ENCODE results near the gene KRT13.

GRCh38 chr17:41484920-41485904, 20.2 kb downstream of the KRT13 start:
- TF ChIP-seq POLR2AphosphoS5 (IDR thresholded peaks at IDR 0.05) (no peak), CTCF (IDR thresholded peaks at IDR 0.05) (no peak), POLR2A (IDR thresholded peaks at IDR 0.05) (no peak), EP300 (IDR thresholded peaks at IDR 0.05) (no peak)

All from gastroesophageal sphincter (tissue), 3 donors.